Right lobe of liver (tissue), 6 donors: ENCODE data around the gene FAS. TPM values are rescaled to one million over a fixed set of nuclear protein-coding genes. Genes with fewer than 3 reads are reported as not detected.
A peak's percentile ranks its signal among the peaks of the same experiment; 100 is the strongest.

ENCODE experiments used
- ATAC-seq, 4 donors: fragments of 200-7000 bp; cut with Tn5 transposase; one replicate each; pipeline ENCODE4 v1.9.1; 2020; ENCODE audit warnings: mild to moderate bottlenecking in 4 of 4, moderate library complexity in 4 of 4
- DNase-seq, 3 donors: peaks; one replicate each; pipeline ENCODE4 v3.0.0-alpha.2; 2020
- H3K27ac ChIP-seq, 3 donors: fragments of 200-600 bp; one replicate each; pipeline ENCODE4 v1.8.0; 2022
- H3K27me3 ChIP-seq, 2 donors: fragments of 200-600 bp; one replicate each; pipeline ENCODE4 v1.8.0; 2022
- H3K36me3 ChIP-seq, 4 donors: fragments of 200-600 bp; sonication (generic) in 1 of 4; one replicate each; pipeline versions ENCODE4 v1.5.1 to v1.8.0; 2017 to 2022; ENCODE audit warnings: control low read depth in 1 of 4
- H3K4me1 ChIP-seq, 4 donors: fragments of 200-600 bp; sonication (generic) in 1 of 4; one replicate each; pipeline versions ENCODE4 v1.5.1 to v1.8.0; 2017 to 2022; ENCODE audit warnings: control low read depth in 1 of 4
- H3K4me3 ChIP-seq, 3 donors: fragments of 200-600 bp; one replicate each; pipeline ENCODE4 v1.8.0; 2022
- H3K9me3 ChIP-seq, 4 donors: fragments of 200-600 bp; sonication (generic) in 1 of 4; one replicate each; pipeline versions ENCODE4 v1.5.1 to v1.8.0; 2017 to 2022; ENCODE audit warnings: control low read depth in 1 of 4
- POLR2A ChIP-seq: fragments of 450-650 bp; IDR thresholded peaks from one replicate; pipeline ENCODE4 v1.6.1; 2017; ENCODE audit warnings: antibody characterized with exemption, mild to moderate bottlenecking
- WGBS: methylation state at CpG from one replicate; pipeline ENCODE4 v1.1.6; 2018; ENCODE audit warnings: low coverage, low lambda C conversion rate; ENCODE audit not compliant: insufficient coverage; ENCODE audit errors: missing lambda C conversion rate; 5-methylcytosine and 5-hydroxymethylcytosine counted together
- intact Hi-C, 2 donors: fragments of 100-400 bp; cut with DNase I; formaldehyde crosslinking; loops; one replicate each; pipeline versions ENCODE4 v1.11.2 to v1.14.1; 2022
- total RNA-seq, 6 experiments: library from RNA; depleted of rRNA in 2 of 6; stranded (reverse); fragments of >200 nt in 2 of 6; fragmentation: NEBNext Ultra II Directional in 3 of 6; extraction: Animal tissue kit (Norgen Biotek cat#: 25700) in 3 of 6; gene quantifications; one replicate each; pipeline versions ENCODE4 v1.1.0 to v1.2.4, GENCODE V29; 2016 to 2023
- TF ChIP-seq, protein P1 (sequence below), 4 donors: fragments of 200-600 bp in 3 of 4; fragments of 450-650 bp in 1 of 4; IDR thresholded peaks; one replicate each; pipeline versions ENCODE4 v1.5.1 to v1.8.0; 2016 to 2022; ENCODE audit warnings: antibody characterized with exemption in 4 of 4, mild to moderate bottlenecking in 2 of 4
- donor health status: DM: no; HTN: yes; CAD: no.
- donor health status: DM: no; HTN: no; CAD: no.
- donor health status: DM: no; HTN: no; CAD: no.
- donor health status: DM: no; HTN: yes; CAD: no.
- donor health status: DM: no; HTN: yes; CAD: no.

The FAS gene
- total RNA-seq, 6 experiments from 2014 or later, result 9.0 to 22.3 (median 18.9) TPM

DNA sequence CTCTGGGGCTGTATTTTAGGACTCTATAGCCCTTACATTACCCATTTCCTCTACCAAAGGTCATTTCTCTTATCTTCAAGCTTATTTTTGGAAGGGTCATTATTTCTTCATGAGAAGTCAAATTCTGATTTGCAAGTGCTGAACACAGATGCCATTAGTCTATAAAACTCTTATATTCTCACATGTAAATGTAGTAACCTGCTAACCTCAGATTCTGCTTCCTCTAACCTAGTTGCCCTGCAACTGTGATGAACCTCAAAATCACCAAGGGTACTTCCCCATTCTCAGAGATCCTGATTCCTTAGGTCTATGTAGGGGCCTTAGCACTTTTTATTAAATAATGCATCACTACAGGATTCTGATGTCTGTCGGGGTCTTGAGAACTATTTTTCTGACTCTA, 6.3 kb downstream of the FAS start:
- WGBS, result 80% methylated on average over 1 of the region's 1 CpG
- H3K4me3 ChIP-seq, result no peak overlapping the region
- intact Hi-C loops, result no loop called here
- DNase-seq (no peak), ATAC-seq (peak in 2 of 4 donors; percentile 36 to 43)
- no peak overlapping the region for H3K27ac ChIP-seq
- H3K9me3 ChIP-seq, result no peaks in the 10 kb centered on the region
- no peaks in the 10 kb centered on the region for H3K36me3 ChIP-seq
- H3K27me3 ChIP-seq, result no peaks in the 10 kb centered on the region
- H3K4me1 ChIP-seq, result peaks cover 0 to 21% (median 0%) of the 10 kb centered on the region in 4 donors
- TF ChIP-seq, protein P1, sequence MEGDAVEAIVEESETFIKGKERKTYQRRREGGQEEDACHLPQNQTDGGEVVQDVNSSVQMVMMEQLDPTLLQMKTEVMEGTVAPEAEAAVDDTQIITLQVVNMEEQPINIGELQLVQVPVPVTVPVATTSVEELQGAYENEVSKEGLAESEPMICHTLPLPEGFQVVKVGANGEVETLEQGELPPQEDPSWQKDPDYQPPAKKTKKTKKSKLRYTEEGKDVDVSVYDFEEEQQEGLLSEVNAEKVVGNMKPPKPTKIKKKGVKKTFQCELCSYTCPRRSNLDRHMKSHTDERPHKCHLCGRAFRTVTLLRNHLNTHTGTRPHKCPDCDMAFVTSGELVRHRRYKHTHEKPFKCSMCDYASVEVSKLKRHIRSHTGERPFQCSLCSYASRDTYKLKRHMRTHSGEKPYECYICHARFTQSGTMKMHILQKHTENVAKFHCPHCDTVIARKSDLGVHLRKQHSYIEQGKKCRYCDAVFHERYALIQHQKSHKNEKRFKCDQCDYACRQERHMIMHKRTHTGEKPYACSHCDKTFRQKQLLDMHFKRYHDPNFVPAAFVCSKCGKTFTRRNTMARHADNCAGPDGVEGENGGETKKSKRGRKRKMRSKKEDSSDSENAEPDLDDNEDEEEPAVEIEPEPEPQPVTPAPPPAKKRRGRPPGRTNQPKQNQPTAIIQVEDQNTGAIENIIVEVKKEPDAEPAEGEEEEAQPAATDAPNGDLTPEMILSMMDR (IDR thresholded peaks at IDR 0.05), result no peak
- TF ChIP-seq POLR2A, result no peak

DNA sequence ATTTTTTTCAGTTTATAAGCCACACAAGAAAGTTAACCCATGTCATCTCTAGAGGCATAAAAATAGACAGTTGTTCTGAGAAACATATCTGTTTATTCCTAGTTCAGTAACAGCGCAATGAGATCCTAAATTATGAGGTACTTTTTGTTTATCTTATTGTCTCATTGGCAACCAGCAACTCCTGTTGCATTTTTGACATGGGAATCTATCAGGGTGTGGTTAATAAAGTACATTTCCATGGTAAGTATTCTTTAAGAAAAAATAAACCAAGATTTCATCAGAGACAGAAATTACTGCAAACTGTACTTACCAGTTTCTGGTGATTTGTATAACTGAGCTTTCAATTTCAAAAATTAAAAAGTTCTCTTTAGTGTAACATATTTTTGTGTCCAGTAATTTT, 9.0 kb downstream of the FAS start:
- 79% methylated on average over 1 of the region's 1 CpG for WGBS
- no peak for DNase-seq
- H3K4me1 ChIP-seq, result peaks cover 0 to 6% (median 0%) of the 10 kb centered on the region in 4 donors
- intact Hi-C loops, result no loop called here
- no peaks in the 10 kb centered on the region for H3K9me3 ChIP-seq
- peaks cover 0 to 14% (median 0%) of the 10 kb centered on the region in 4 donors for H3K36me3 ChIP-seq
- no peak overlapping the region for H3K27ac ChIP-seq
- TF ChIP-seq, protein P1 (IDR thresholded peaks at IDR 0.05), result no peak
- TF ChIP-seq POLR2A, result no peak
- no peak for ATAC-seq
- H3K4me3 ChIP-seq, result no peak overlapping the region
- no peaks in the 10 kb centered on the region for H3K27me3 ChIP-seq

DNA sequence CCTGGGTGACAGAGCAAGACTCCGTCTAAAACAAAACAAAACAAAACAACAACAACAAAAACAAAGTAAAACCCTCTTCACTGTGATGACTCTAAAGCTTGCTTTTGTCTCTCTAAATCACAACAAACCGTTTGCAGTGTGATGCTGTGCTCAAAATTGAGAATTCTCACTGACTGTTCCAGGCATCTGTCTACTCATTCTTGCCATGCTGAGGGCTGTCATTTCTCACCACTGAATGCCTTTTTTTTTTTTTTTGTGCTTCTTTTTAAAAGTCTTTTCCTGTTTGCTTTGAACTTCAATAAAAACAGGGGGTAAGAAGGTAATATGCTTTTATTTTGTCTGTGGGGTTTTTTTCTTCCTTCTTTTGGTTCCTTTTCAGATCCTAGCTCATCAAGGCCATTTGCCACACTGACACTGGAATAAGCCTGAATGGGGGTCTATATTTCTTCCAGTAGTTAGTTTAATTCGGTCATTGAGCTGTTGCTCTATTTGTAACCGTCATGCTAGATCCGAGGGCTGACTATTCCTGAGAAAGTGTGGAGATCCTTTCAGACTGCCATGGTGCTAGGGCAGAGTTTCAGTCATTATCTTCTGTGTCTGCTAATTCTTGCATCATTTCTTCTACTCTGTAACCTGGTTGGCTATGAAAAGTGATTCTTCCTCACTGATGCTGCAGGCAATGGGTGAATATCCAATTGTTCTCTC, 10.6 kb downstream of the FAS start:
- Histone ChIP-seq H3K4me3 (no peak overlapping the region), H3K9me3 (no peaks in the 10 kb centered on the region), H3K27me3 (no peaks in the 10 kb centered on the region), H3K4me1 (no peaks in the 10 kb centered on the region), H3K36me3 (peaks cover 0 to 24% (median 2%) of the 10 kb centered on the region in 4 donors), H3K27ac (no peak overlapping the region)
- 71% methylated on average over 5 of the region's 5 CpGs for WGBS
- no peak for TF ChIP-seq POLR2A
- TF ChIP-seq, protein P1 (IDR thresholded peaks at IDR 0.05), result no peak
- intact Hi-C loops, result no loop called here
- DNase-seq (no peak), ATAC-seq (no peak)

DNA sequence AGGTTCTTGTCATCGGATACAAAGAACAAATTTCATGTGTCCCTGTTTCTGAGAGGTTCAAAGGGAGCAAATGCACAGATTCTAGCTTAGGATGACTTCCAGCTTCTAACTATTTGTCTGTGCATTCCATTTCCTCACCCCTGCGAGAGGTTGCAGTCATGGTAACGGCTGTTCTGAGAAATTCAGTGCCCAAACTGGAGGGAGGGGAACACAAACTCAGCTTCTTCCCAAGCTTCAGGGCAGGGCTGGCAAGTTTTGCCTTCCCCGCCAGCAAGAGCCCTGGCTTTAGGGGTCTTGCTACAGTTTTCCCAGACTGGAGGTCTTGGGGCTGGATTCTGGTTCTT, 11.1 kb downstream of the FAS start:
- no peaks in the 10 kb centered on the region for H3K4me1 ChIP-seq
- H3K27ac ChIP-seq, result no peak overlapping the region

More for the DNA sequence above, 11.1 kb downstream of the FAS start:
- Histone ChIP-seq H3K27me3 (no peaks in the 10 kb centered on the region), H3K36me3 (peaks cover 0 to 24% (median 2%) of the 10 kb centered on the region in 4 donors), H3K4me3 (no peak overlapping the region), H3K9me3 (no peaks in the 10 kb centered on the region)
- ATAC-seq (peak in 1 of 4 donors; percentile 25), DNase-seq (no peak)
- TF ChIP-seq, protein P1 (IDR thresholded peaks at IDR 0.05), result no peak
- no peak for TF ChIP-seq POLR2A
- intact Hi-C loops, result no loop called here
- WGBS, result 61% methylated on average over 4 of the region's 4 CpGs
